Measurements from ENCODE around the gene CLASP1. TPM values are rescaled to one million over a fixed set of nuclear protein-coding genes. Genes with fewer than 3 reads are reported as not detected.

CLASP1 gene
- total and polyA plus RNA-seq, 4 donors = 7.5 to 50.0 (median 21.9) TPM

GRCh38 chr2:121648206-121649148 is 785 bp downstream of the CLASP1 start:
- no peaks in the 10 kb centered on the region for H3K9me3 ChIP-seq (ENCODE audit: control insufficient read depth in 4 of 4, low read length in 3 of 4)
- no peaks in the 10 kb centered on the region for H3K36me3 ChIP-seq (ENCODE audit: control insufficient read depth in 4 of 4, insufficient read depth in 3 of 4, low read depth in 1 of 4, low read length in 3 of 4)
- TF ChIP-seq ZBTB33 (IDR thresholded peaks at IDR 0.05) (no peak), RAD21 (IDR thresholded peaks at IDR 0.05) (no peak), HNF4G (IDR thresholded peaks at IDR 0.05) (peak; percentile 57), SP1 (IDR thresholded peaks at IDR 0.05) (peak; percentile 38), ATF3 (IDR thresholded peaks at IDR 0.05) (no peak), REST (IDR thresholded peaks at IDR 0.05) (no peak), HNF4A (conservative IDR thresholded peaks at IDR 0.05) (peak; percentile 61 to 78), YY1 (IDR thresholded peaks at IDR 0.05) (peak; percentile 25), RXRA (IDR thresholded peaks at IDR 0.05) (peak in 1 of 2 donors; percentile 14)
- peaks cover 7 to 35% (median 22%) of the 10 kb centered on the region in 4 donors for H3K4me1 ChIP-seq (ENCODE audit: control insufficient read depth in 4 of 4, insufficient read depth in 4 of 4, low read length in 3 of 4)
- no peaks in the 10 kb centered on the region for H3K27me3 ChIP-seq (ENCODE audit: control insufficient read depth in 4 of 4, insufficient read depth in 4 of 4, low read length in 3 of 4)
- peak overlapping the region; percentile 88 to 90 for H3K9ac ChIP-seq (ENCODE audit: low read depth in 1 of 2, low read length in 2 of 2)
- H3K27ac ChIP-seq (ENCODE audit: low read depth in 1 of 2, low read length in 2 of 2) = peak overlapping the region; percentile 93 to 99
- DNase-seq (ENCODE audit: low spot score) = peak; percentile 76
- H3K4me3 ChIP-seq (ENCODE audit: low read depth in 1 of 3, low read length in 3 of 3) = peak overlapping the region; percentile 87 to 94 (median 94)
- under 1% methylated on average over 41 of the region's 41 CpGs for WGBS

GRCh38 chr2:121647396-121647795 is 1.9 kb downstream of the CLASP1 start:
- H3K4me1 ChIP-seq (ENCODE audit: control insufficient read depth in 4 of 4, insufficient read depth in 4 of 4, low read length in 3 of 4) = peaks cover 7 to 35% (median 22%) of the 10 kb centered on the region in 4 donors
- DNase-seq (ENCODE audit: low spot score) = no peak
- H3K27me3 ChIP-seq (ENCODE audit: control insufficient read depth in 4 of 4, insufficient read depth in 4 of 4, low read length in 3 of 4) = no peaks in the 10 kb centered on the region
- H3K36me3 ChIP-seq (ENCODE audit: control insufficient read depth in 4 of 4, insufficient read depth in 3 of 4, low read depth in 1 of 4, low read length in 3 of 4) = no peaks in the 10 kb centered on the region
- peak overlapping the region in 2 of 3 donors; percentile 87 to 94 for H3K4me3 ChIP-seq (ENCODE audit: low read depth in 1 of 3, low read length in 3 of 3)
- no peaks in the 10 kb centered on the region for H3K9me3 ChIP-seq (ENCODE audit: control insufficient read depth in 4 of 4, low read length in 3 of 4)
- 64% methylated on average over 1 of the region's 1 CpG for WGBS
- peak overlapping the region; percentile 93 to 99 for H3K27ac ChIP-seq (ENCODE audit: low read depth in 1 of 2, low read length in 2 of 2)
- H3K9ac ChIP-seq (ENCODE audit: low read depth in 1 of 2, low read length in 2 of 2) = peak overlapping the region in 1 of 2 donors; percentile 88
- no peak for TF ChIP-seq ATF3 (IDR thresholded peaks at IDR 0.05)
- TF ChIP-seq FOXA1 (IDR thresholded peaks at IDR 0.05) = no peak
- no peak for TF ChIP-seq NR2F2 (IDR thresholded peaks at IDR 0.05)
- TF ChIP-seq EGR1 (IDR thresholded peaks at IDR 0.05; ENCODE audit: low read depth in 2 of 2) = no peak
- no peak for TF ChIP-seq SP1 (IDR thresholded peaks at IDR 0.05)
- no peak for TF ChIP-seq MAX (IDR thresholded peaks at IDR 0.05)
